Lung (tissue), 12 donors: ENCODE results near the gene TYSND1. TPM values are rescaled to one million over a fixed set of nuclear protein-coding genes. Genes with fewer than 3 reads are reported as not detected.

Experiments
- ATAC-seq: fragments of 200-7000 bp; cut with Tn5 transposase; one replicate; pipeline ENCODE4 v1.9.1; 2020; ENCODE audit warnings: moderate number of reproducible peaks; ENCODE audit not compliant: insufficient read depth, low FRiP score
- DNase-seq, 3 donors: peaks; one replicate each; pipeline ENCODE4 v3.0.0-alpha.2; 2013 to 2017
- H3K27ac ChIP-seq, 2 donors: one replicate each; pipeline ENCODE4 v1.5.1; 2013; ENCODE audit warnings: mild to moderate bottlenecking in 2 of 2, moderate library complexity in 2 of 2, control low read depth in 1 of 2, inconsistent platforms in 1 of 2, low read depth in 1 of 2, low read length in 1 of 2
- H3K27me3 ChIP-seq, 3 donors: one replicate each; pipeline ENCODE4 v1.5.1; 2013; ENCODE audit warnings: low read length in 2 of 3; ENCODE audit not compliant: control insufficient read depth in 3 of 3, insufficient read depth in 3 of 3
- H3K36me3 ChIP-seq, 4 donors: one replicate each; pipeline ENCODE4 v1.5.1; 2013; ENCODE audit warnings: low read length in 4 of 4, mild to moderate bottlenecking in 1 of 4, moderate library complexity in 1 of 4; ENCODE audit not compliant: control insufficient read depth in 4 of 4, insufficient read depth in 4 of 4
- H3K4me1 ChIP-seq, 5 donors: one replicate each; pipeline ENCODE4 v1.5.1; 2013; ENCODE audit warnings: low read length in 5 of 5, mild to moderate bottlenecking in 2 of 5, moderate library complexity in 1 of 5; ENCODE audit not compliant: control insufficient read depth in 5 of 5, insufficient read depth in 5 of 5
- H3K4me3 ChIP-seq: one replicate; pipeline ENCODE4 v1.5.1; 2013; ENCODE audit warnings: mild to moderate bottlenecking, control low read depth, moderate library complexity
- H3K9ac ChIP-seq, 2 donors: one replicate each; pipeline ENCODE4 v1.5.1; 2013; ENCODE audit warnings: low read length in 2 of 2, control low read depth in 1 of 2; ENCODE audit not compliant: insufficient read depth in 1 of 2
- H3K9me3 ChIP-seq, 4 donors: one replicate each; pipeline ENCODE4 v1.5.1; 2013; ENCODE audit warnings: low read length in 3 of 4, mild to moderate bottlenecking in 1 of 4, moderate library complexity in 1 of 4; ENCODE audit not compliant: control insufficient read depth in 4 of 4, insufficient read depth in 3 of 4
- WGBS, 2 donors: extraction: QIAGEN DNeasy Blood & Tissue Kit; methylation state at CpG; one replicate each; pipeline ENCODE4 v1.1.7; 2013; 5-methylcytosine and 5-hydroxymethylcytosine counted together
- polyA plus RNA-seq, 2 donors: library from polyadenylated mRNA; stranded (reverse); fragments of 200-250 nt; gene quantifications; one replicate each; pipeline ENCODE4 v1.2.1, GENCODE V29; 2013
- total RNA-seq, 2 donors: library from RNA; depleted of rRNA in 1 of 2; stranded (reverse); fragments of >200 nt in 1 of 2; gene quantifications; one replicate each; pipeline ENCODE4 v1.2.1, GENCODE V29; 2014 to 2021
- TF ChIP-seq, protein P1 (sequence below): IDR thresholded peaks from 2 replicates; pipeline ENCODE4 v1.5.1; 2012; ENCODE audit warnings: mild to moderate bottlenecking; ENCODE audit errors: control extremely low read depth, extremely low read depth
- donor health status: control.
- donor health status: control.
- donor health status: Bipolar disorder and iron deficiency.
- donor health status: healthy.
- donor health status: DM: yes; HTN: yes; CAD: no.

Gene TYSND1
- total and polyA plus RNA-seq, 4 donors, result 7.5 to 14.9 (median 9.9) TPM

DNA sequence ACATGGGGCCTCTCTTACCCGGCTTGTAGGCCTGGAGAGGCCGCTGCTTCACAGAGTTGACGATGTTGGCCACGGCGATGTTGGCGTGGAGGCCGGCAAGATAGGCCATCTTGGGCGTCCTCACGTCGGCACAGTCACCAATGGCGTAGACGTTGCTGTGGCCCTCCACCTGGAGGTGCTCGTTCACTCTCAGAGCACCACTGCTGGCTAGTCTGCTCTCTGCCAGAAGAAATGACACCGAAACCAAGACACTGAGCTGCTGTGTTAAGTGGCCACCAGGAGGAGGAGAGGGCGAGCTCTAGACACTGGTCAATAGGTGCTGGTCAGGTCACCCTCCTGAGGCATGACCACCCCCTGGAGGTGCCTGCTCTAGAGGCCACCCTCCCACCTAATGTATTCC, 31.6 kb downstream of the TYSND1 start:
- 96 to 97% methylated on average over 15 of the region's 15 CpGs for WGBS, 2 donors
- DNase-seq (no peak), ATAC-seq (no peak)
- H3K27me3 ChIP-seq, result no peaks in the 10 kb centered on the region
- TF ChIP-seq, protein P1, sequence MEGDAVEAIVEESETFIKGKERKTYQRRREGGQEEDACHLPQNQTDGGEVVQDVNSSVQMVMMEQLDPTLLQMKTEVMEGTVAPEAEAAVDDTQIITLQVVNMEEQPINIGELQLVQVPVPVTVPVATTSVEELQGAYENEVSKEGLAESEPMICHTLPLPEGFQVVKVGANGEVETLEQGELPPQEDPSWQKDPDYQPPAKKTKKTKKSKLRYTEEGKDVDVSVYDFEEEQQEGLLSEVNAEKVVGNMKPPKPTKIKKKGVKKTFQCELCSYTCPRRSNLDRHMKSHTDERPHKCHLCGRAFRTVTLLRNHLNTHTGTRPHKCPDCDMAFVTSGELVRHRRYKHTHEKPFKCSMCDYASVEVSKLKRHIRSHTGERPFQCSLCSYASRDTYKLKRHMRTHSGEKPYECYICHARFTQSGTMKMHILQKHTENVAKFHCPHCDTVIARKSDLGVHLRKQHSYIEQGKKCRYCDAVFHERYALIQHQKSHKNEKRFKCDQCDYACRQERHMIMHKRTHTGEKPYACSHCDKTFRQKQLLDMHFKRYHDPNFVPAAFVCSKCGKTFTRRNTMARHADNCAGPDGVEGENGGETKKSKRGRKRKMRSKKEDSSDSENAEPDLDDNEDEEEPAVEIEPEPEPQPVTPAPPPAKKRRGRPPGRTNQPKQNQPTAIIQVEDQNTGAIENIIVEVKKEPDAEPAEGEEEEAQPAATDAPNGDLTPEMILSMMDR, result no peak
- no peaks in the 10 kb centered on the region for H3K4me1 ChIP-seq
- no peak overlapping the region for H3K4me3 ChIP-seq
- H3K9ac ChIP-seq, result no peak overlapping the region
- H3K27ac ChIP-seq, result no peak overlapping the region
- H3K9me3 ChIP-seq, result no peaks in the 10 kb centered on the region
- peaks cover 2 to 31% (median 9%) of the 10 kb centered on the region in 4 donors for H3K36me3 ChIP-seq

DNA sequence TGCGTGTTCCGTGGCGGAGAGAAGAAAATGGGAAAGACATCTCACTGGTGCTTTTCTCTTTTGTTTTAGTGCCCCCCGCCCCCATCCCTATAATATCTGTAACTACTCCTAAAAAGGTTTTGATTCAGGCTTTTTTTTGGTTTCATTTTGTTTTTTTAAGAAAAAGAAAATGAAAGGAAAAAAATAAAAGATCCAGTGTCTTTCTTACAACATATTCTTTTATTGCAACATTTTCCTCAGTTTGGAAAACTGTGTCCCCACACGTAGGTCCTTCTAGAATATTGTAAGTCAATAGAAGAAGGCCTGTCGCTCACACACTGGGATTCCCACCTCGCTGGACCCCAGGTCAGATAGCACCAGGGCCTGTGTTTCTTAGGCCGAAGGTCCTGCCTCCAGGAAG, 34.4 kb downstream of the TYSND1 start:
- Histone ChIP-seq H3K36me3 (peaks cover 4 to 25% (median 14%) of the 10 kb centered on the region in 4 donors), H3K27ac (no peak overlapping the region), H3K4me3 (no peak overlapping the region), H3K9me3 (no peaks in the 10 kb centered on the region), H3K9ac (no peak overlapping the region), H3K4me1 (no peaks in the 10 kb centered on the region), H3K27me3 (no peaks in the 10 kb centered on the region)
- 81 to 82% methylated on average over 8 of the region's 8 CpGs for WGBS, 2 donors
- DNase-seq, result no peak
- TF ChIP-seq, protein P1, result no peak
- ATAC-seq, result no peak

DNA sequence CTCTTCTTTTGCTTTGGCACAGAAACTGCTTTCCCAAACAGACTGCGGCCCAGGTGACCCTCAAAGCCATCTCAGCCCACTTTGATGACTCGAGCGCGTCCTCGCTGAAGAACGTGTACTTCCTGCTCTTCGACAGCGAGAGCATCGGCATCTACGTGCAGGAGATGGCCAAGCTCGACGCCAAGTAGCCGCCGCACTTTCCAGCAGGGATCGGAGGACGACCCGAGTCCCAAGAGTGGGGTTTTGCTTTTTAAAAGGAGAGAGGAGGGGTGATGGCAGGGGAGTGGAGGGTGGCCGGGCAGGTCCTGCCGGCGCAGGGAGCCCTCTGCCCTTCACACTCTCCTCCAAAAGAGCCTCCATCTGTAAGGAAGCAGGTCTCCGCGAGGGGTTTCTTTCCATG, 35.0 kb downstream of the TYSND1 start:
- Histone ChIP-seq H3K27me3 (no peaks in the 10 kb centered on the region), H3K4me3 (no peak overlapping the region), H3K27ac (no peak overlapping the region), H3K36me3 (peaks cover 4 to 25% (median 14%) of the 10 kb centered on the region in 4 donors), H3K9ac (no peak overlapping the region), H3K9me3 (no peaks in the 10 kb centered on the region), H3K4me1 (no peaks in the 10 kb centered on the region)
- ATAC-seq (no peak), DNase-seq (no peak)
- TF ChIP-seq, protein P1, result no peak
- WGBS, 2 donors, result 94 to 95% methylated on average over 22 of the region's 22 CpGs

DNA sequence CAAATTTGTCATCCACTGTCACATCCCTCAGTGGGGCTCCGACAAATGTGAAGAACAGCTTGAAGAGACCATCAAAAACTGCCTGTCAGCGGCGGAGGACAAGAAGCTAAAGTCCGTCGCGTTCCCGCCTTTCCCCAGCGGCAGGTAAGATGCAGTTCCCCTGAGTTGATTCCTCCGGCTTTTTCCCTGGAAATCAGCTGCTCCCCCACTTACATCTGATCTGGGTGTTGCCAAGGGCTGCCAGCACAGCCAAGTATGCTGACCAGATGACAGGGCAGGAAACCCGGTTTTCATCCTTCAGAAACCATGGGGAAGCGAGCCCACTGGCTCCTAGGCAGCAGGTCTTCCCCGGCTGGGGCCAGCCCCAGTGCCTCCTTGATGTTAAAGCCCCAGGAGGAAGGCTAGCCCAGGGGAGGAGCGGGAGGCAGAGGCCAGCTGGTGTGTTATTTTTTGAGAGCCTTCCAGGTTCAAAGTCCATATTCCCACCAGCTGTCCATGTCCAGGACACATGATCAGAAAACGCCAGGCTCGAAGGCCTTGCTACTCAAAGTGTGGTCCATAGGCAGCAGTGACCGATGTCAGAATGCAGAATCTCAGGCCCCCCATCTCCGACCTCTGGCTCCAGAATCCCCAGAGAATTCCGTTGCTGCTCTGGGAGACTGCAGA, 37.3 kb downstream of the TYSND1 start:
- Histone ChIP-seq H3K27ac (no peak overlapping the region), H3K4me3 (no peak overlapping the region), H3K9ac (no peak overlapping the region), H3K4me1 (no peaks in the 10 kb centered on the region), H3K27me3 (no peaks in the 10 kb centered on the region), H3K36me3 (peaks cover 4 to 25% (median 17%) of the 10 kb centered on the region in 4 donors), H3K9me3 (no peaks in the 10 kb centered on the region)
- ATAC-seq (no peak), DNase-seq (no peak)
- 92 to 93% methylated on average over 18 of the region's 18 CpGs for whole genome bisulfite sequencing, 2 donors
- TF ChIP-seq, protein P1, result no peak
